ENCODE measurements around the gene ADAMTS3.

The ADAMTS3 gene

DNA sequence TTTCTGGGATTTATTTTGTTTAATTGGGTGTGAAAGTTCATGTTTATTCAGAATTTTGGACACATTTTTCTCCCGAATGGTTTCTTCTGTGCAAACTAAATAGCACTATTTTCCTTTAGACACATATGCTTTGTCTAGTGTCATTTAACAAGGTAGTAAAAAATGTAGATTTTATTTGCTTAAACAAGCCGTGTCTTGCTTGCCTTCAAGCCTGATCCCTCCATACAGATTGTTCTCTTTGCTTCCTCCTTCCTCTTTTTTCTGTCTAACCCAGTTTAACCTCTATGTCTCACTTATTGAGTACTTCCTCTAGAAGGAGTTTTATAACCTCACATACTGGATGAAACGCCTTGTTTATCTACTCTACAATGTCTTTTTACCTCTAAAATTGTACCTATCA is 325.4 kb downstream of the ADAMTS3 start:
- no peak overlapping the region for H3K4me3 ChIP-seq (ENCODE audit: low read length in 2 of 2)
- no peak overlapping the region for H3K9ac ChIP-seq (ENCODE audit: low read length in 2 of 2)
- no peaks in the 10 kb centered on the region for H3K36me3 ChIP-seq (ENCODE audit: control insufficient read depth in 2 of 2, insufficient read depth in 2 of 2, low read length in 2 of 2)
- no peaks in the 10 kb centered on the region for H3K27me3 ChIP-seq (ENCODE audit: control insufficient read depth in 1 of 2, insufficient read depth in 2 of 2, low read length in 2 of 2)
- no peaks in the 10 kb centered on the region for H3K9me3 ChIP-seq (ENCODE audit: control insufficient read depth in 2 of 2, low read length in 2 of 2)
- H3K4me1 ChIP-seq (ENCODE audit: control insufficient read depth, insufficient read depth, low read length) = no peaks in the 10 kb centered on the region
- no peak overlapping the region for H3K27ac ChIP-seq (ENCODE audit: low read length)

DNA sequence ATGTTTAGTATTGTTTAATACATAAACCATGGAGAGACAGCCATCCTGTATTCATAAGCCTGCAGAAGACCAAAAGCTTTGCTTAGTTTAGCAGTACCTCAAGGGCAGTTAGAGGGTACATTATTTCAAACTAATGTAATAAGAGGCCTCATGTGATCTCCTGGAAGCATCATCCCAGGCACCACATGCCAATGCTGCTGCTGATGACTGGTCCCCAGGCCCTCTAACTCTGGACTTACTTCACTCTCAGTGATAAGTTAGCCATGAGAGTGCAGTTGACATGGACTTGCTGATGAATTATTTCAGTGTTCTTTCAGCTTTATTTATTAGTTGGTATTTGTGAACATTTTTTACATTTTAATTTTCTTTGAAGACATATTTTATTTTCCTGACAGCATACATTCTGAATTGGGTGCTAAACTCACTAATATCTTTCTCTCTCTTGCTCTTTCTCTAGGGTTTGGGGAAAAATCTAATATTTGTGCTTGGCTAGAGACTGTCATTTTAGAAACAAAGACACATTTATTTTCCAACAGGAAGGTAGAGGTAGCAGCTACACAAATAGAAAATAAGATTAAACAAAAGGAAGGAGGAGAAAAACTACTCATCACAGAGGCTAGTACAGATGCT is 329.4 kb downstream of the ADAMTS3 start:
- H3K27me3 ChIP-seq (ENCODE audit: control insufficient read depth in 1 of 2, insufficient read depth in 2 of 2, low read length in 2 of 2) = no peaks in the 10 kb centered on the region
- no peaks in the 10 kb centered on the region for H3K36me3 ChIP-seq (ENCODE audit: control insufficient read depth in 2 of 2, insufficient read depth in 2 of 2, low read length in 2 of 2)
- H3K27ac ChIP-seq (ENCODE audit: low read length) = no peak overlapping the region
- no peak overlapping the region for H3K4me3 ChIP-seq (ENCODE audit: low read length in 2 of 2)
- no peaks in the 10 kb centered on the region for H3K9me3 ChIP-seq (ENCODE audit: control insufficient read depth in 2 of 2, low read length in 2 of 2)
- no peaks in the 10 kb centered on the region for H3K4me1 ChIP-seq (ENCODE audit: control insufficient read depth, insufficient read depth, low read length)
- no peak overlapping the region for H3K9ac ChIP-seq (ENCODE audit: low read length in 2 of 2)
